Aorta (tissue), 5 donors: ENCODE data around the gene MAP4K3. TPM values are rescaled to one million over a fixed set of nuclear protein-coding genes. Genes with fewer than 3 reads are reported as not detected.

Experiments used
- ATAC-seq: fragments of 200-7000 bp; cut with Tn5 transposase; one replicate; pipeline ENCODE4 v1.9.1; 2022; ENCODE audit warnings: moderate library complexity; ENCODE audit not compliant: low FRiP score
- DNase-seq, 2 donors: peaks; one replicate each; pipeline ENCODE4 v3.0.0-alpha.2; 2020
- H3K27ac ChIP-seq, 2 donors: one replicate each; pipeline ENCODE4 v1.5.1; 2013; ENCODE audit warnings: low read length in 2 of 2, mild to moderate bottlenecking in 2 of 2, moderate library complexity in 2 of 2, control low read depth in 1 of 2, inconsistent platforms in 1 of 2, low read depth in 1 of 2
- H3K27me3 ChIP-seq, 2 donors: one replicate each; pipeline ENCODE4 v1.6.1; 2013; ENCODE audit warnings: control low read depth in 1 of 2, low read length in 1 of 2, mild to moderate bottlenecking in 1 of 2, moderate library complexity in 1 of 2; ENCODE audit not compliant: insufficient read depth in 2 of 2, control insufficient read depth in 1 of 2
- H3K36me3 ChIP-seq, 2 donors: one replicate each; pipeline ENCODE4 v1.6.1; 2013; ENCODE audit warnings: control low read depth in 1 of 2, low read length in 1 of 2, mild to moderate bottlenecking in 1 of 2; ENCODE audit not compliant: insufficient read depth in 2 of 2, control insufficient read depth in 1 of 2
- H3K4me1 ChIP-seq, 2 donors: one replicate each; pipeline ENCODE4 v1.6.1; 2013; ENCODE audit warnings: low read length in 2 of 2, control low read depth in 1 of 2, mild to moderate bottlenecking in 1 of 2, moderate library complexity in 1 of 2; ENCODE audit not compliant: insufficient read depth in 2 of 2, control insufficient read depth in 1 of 2
- H3K4me3 ChIP-seq, 2 donors: one replicate each; pipeline ENCODE4 v1.5.1; 2013; ENCODE audit warnings: low read length in 2 of 2, control low read depth in 1 of 2, mild to moderate bottlenecking in 1 of 2
- H3K9me3 ChIP-seq: one replicate; pipeline ENCODE4 v1.6.1; 2013; ENCODE audit warnings: mild to moderate bottlenecking, low read length; ENCODE audit not compliant: control insufficient read depth
- WGBS, 2 donors: extraction: QIAGEN DNeasy Blood & Tissue Kit; methylation state at CpG; one replicate each; pipeline ENCODE4 v1.1.7; 2013; 5-methylcytosine and 5-hydroxymethylcytosine counted together
- intact Hi-C, 2 donors: fragments of 100-400 bp; cut with DNase I; formaldehyde crosslinking; loops; one replicate each; pipeline versions ENCODE4 v1.14.2 to v1.15.0; 2022
- polyA plus RNA-seq, 2 donors: library from polyadenylated mRNA; stranded (reverse); fragments of 200-250 nt; gene quantifications; one replicate each; pipeline ENCODE4 v1.2.3, GENCODE V29; 2013
- total RNA-seq, 2 donors: library from RNA; stranded (reverse); fragmentation: NEBNext Ultra II Directional; extraction: Animal tissue kit (Norgen Biotek cat#: 25700); gene quantifications; one replicate each; pipeline ENCODE4 v1.2.1, GENCODE V29; 2021
- donor health status: healthy with polysubstance abuse.
- donor health status: Bipolar disorder and iron deficiency.
- donor health status: DM: no; HTN: no; CAD: no.
- donor health status: DM: no; HTN: no; CAD: no.
- donor health status: DM: yes; HTN: yes; CAD: no.

Gene MAP4K3
- total and polyA plus RNA-seq, 4 donors = 13.9 to 50.8 (median 32.9) TPM

- H3K27me3 ChIP-seq = no peaks in the 10 kb centered on the region
- no peak overlapping the region for H3K27ac ChIP-seq
- intact Hi-C loops = no loop called here
- DNase-seq (no peak), ATAC-seq (no peak)
- peaks cover 2% of the 10 kb centered on the region for H3K9me3 ChIP-seq
- H3K4me1 ChIP-seq = peaks cover 0 to 4% of the 10 kb centered on the region in 2 donors
- WGBS, 2 donors = 95 to 98% methylated on average over 5 of the region's 5 CpGs
- H3K36me3 ChIP-seq = peaks cover 0 to 2% of the 10 kb centered on the region in 2 donors
- no peak overlapping the region for H3K4me3 ChIP-seq
Measured at GRCh38 chr2:39359453-39360038, 77.5 kb downstream of the MAP4K3 start.

- no peaks in the 10 kb centered on the region for H3K27me3 ChIP-seq
- peaks cover 0 to 2% of the 10 kb centered on the region in 2 donors for H3K36me3 ChIP-seq
- no peak overlapping the region for H3K27ac ChIP-seq
- intact Hi-C loops = no loop called here
- WGBS, 2 donors = 100% methylated on average over 1 of the region's 1 CpG
- peaks cover 2% of the 10 kb centered on the region for H3K9me3 ChIP-seq
- DNase-seq = no peak
- peaks cover 0 to 4% of the 10 kb centered on the region in 2 donors for H3K4me1 ChIP-seq
- ATAC-seq = no peak
- H3K4me3 ChIP-seq = no peak overlapping the region
Measured at GRCh38 chr2:39356922-39357639, 80.0 kb downstream of the MAP4K3 start.

DNA sequence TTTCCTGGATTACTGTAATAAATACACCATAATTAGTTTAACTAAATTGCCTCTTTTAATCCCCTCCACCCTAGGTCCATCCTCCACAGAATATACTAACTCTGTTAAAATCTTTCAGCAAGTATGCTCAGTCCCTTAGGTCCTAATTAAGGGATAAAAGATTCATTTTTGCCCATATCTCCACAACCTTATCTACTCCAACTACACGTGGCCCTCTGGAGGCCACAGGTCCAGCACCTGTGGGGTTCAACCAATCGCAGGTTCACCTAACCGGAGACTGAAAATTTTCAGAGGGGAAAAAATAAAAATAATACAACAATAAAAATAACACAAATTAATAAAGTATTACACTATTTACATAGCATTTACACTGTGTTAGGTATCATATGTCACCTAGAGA, 86.4 kb downstream of the MAP4K3 start:
- intact Hi-C loops = no loop called here
- H3K36me3 ChIP-seq = no peaks in the 10 kb centered on the region
- WGBS, 2 donors = 84 to 85% methylated on average over 3 of the region's 3 CpGs
- H3K9me3 ChIP-seq = no peaks in the 10 kb centered on the region
- DNase-seq (no peak), ATAC-seq (no peak)
- no peaks in the 10 kb centered on the region for H3K27me3 ChIP-seq
- H3K4me1 ChIP-seq = no peaks in the 10 kb centered on the region
- no peak overlapping the region for H3K27ac ChIP-seq
- H3K4me3 ChIP-seq = no peak overlapping the region

DNA sequence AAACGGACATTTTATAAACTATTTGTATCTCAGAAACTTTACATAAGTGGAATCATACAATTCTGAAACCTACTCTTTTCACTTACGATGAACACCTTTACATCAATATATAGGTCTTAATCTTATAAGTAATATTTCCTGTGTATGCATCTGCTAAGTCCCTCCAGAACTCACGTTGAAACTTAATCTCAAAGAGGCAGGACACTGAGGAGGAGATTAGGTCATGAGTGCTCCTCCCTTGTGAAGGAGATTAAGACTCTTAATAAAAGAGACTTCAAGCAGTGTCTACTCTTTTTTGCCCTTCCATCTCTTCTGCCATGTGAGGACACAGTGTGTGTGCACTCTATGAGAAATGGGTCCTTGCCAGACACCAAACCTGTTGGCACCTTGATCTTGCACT, 98.6 kb downstream of the MAP4K3 start:
- DNase-seq (no peak), ATAC-seq (no peak)
- no peaks in the 10 kb centered on the region for H3K27me3 ChIP-seq
- WGBS, 2 donors = 72 to 83% methylated on average over 3 of the region's 3 CpGs
- H3K36me3 ChIP-seq = no peaks in the 10 kb centered on the region
- no peaks in the 10 kb centered on the region for H3K9me3 ChIP-seq
- no peaks in the 10 kb centered on the region for H3K4me1 ChIP-seq
- intact Hi-C loops = no loop called here
- H3K4me3 ChIP-seq = no peak overlapping the region
- H3K27ac ChIP-seq = no peak overlapping the region

GRCh38 chr2:39335930-39336329, 101.2 kb downstream of the MAP4K3 start:
- Histone ChIP-seq H3K4me1 (no peaks in the 10 kb centered on the region), H3K27me3 (no peaks in the 10 kb centered on the region), H3K36me3 (no peaks in the 10 kb centered on the region), H3K27ac (no peak overlapping the region), H3K4me3 (no peak overlapping the region), H3K9me3 (no peaks in the 10 kb centered on the region)
- ATAC-seq (no peak), DNase-seq (no peak)
- intact Hi-C loops = no loop called here
- WGBS, 2 donors = 94 to 95% methylated on average over 3 of the region's 3 CpGs

- intact Hi-C loops = no loop called here
- Histone ChIP-seq H3K4me1 (no peaks in the 10 kb centered on the region), H3K4me3 (no peak overlapping the region), H3K27me3 (no peaks in the 10 kb centered on the region), H3K9me3 (no peaks in the 10 kb centered on the region), H3K27ac (no peak overlapping the region), H3K36me3 (no peaks in the 10 kb centered on the region)
- no peak for DNase-seq
- no peak for ATAC-seq
- WGBS, 2 donors = 97% methylated on average over 4 of the region's 4 CpGs
Measured at GRCh38 chr2:39334978-39335377, 102.1 kb downstream of the MAP4K3 start.

- H3K36me3 ChIP-seq = peaks cover 0 to under 1% of the 10 kb centered on the region in 2 donors
- H3K9me3 ChIP-seq = no peaks in the 10 kb centered on the region
- no peak overlapping the region for H3K27ac ChIP-seq
- H3K4me1 ChIP-seq = no peaks in the 10 kb centered on the region
- DNase-seq (no peak), ATAC-seq (no peak)
- intact Hi-C loops = no loop called here
- H3K4me3 ChIP-seq = no peak overlapping the region
- no peaks in the 10 kb centered on the region for H3K27me3 ChIP-seq
Measured at GRCh38 chr2:39334529-39334928, 102.6 kb downstream of the MAP4K3 start.

GRCh38 chr2:39326644-39327043, 110.4 kb downstream of the MAP4K3 start:
- H3K4me1 ChIP-seq = no peaks in the 10 kb centered on the region
- peaks cover 0 to 6% of the 10 kb centered on the region in 2 donors for H3K36me3 ChIP-seq
- ATAC-seq (no peak), DNase-seq (no peak)
- WGBS, 2 donors = 97% methylated on average over 5 of the region's 5 CpGs
- no peaks in the 10 kb centered on the region for H3K9me3 ChIP-seq
- no peaks in the 10 kb centered on the region for H3K27me3 ChIP-seq
- H3K27ac ChIP-seq = no peak overlapping the region
- intact Hi-C loops = no loop called here
- no peak overlapping the region for H3K4me3 ChIP-seq

DNA sequence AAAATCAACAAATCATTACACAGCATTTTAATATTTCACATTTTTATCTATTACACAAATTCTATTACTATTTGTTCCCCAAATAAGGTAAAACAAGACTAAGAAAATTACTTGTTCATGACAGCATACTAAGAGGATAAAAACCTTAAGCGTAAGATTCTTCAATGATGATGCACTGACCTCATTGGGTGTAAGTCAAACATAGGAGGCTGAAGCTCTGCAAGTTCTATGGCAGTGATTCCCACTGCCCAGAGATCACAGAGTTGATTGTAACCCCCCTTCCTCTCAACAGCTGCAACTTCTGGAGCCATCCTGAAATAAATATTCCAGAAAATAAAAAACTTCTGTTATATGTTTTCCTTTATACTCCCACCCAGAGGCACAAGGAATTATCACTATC, 111.1 kb downstream of the MAP4K3 start:
- Histone ChIP-seq H3K27me3 (no peaks in the 10 kb centered on the region), H3K4me3 (no peak overlapping the region), H3K27ac (no peak overlapping the region), H3K36me3 (peaks cover 0 to 6% of the 10 kb centered on the region in 2 donors), H3K9me3 (no peaks in the 10 kb centered on the region), H3K4me1 (no peaks in the 10 kb centered on the region)
- intact Hi-C loops = no loop called here
- ATAC-seq = no peak
- 97% methylated on average over 1 of the region's 1 CpG for WGBS, 2 donors
- no peak for DNase-seq
